ENCODE data around the gene WNT4.

GRCh38 chr1:22186311-22186710 is 43.4 kb upstream of the WNT4 start:
- TF ChIP-seq EZH2phosphoT487 (IDR thresholded peaks at IDR 0.05; ENCODE audit: insufficient read depth, low read depth) (no peak), EZH2 (IDR thresholded peaks at IDR 0.05; ENCODE audit: insufficient read depth, poor library complexity, severe bottlenecking) (no peak)
